Femur (tissue), 1 donor: ENCODE results near the gene CCR7.

Experiments
- DNase-seq: peaks from one replicate; pipeline ENCODE4 v3.0.0-alpha.2; 2017

The CCR7 gene

DNA sequence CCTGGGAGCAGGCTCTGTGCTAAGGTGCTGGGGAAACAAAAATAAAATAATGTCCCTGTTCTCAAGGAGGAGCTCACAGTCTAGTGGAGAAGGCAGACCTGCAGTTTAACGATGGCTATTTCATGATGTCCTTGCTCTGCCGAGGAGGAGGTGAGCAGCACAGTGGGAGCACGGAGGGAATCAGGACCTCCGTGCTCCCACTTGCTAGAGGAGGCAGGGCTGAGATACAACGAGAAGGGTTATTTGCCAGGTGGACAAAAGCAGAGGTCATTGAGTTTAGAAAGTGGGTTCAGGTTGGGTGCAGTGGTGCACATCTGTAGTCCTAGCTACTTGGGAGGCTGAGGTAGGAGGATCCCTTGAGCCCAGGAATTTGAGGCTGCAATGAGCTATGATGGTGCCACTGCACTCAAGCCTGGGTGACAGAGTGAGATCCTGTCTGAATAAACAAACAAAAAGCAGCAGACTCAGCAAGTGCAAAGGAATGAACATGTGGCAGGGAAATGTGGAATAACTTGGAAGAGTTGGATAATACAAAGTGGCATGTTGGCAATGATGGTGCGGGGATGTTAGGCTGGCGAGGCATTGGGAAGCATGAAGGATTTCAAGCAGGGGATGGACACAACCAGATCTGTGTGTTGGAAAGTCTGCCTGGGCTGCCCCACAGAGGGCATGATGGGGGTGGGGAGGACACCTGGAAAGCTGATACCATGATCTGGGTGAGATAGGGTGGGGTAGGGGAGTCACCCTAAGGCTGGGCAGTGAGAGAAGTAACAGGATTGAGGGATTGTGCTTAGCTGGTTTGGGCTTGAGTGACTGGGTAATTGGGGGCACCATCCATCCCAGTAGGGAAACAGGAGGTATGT is 51.0 kb downstream of the CCR7 start:
- no peak for DNase-seq

DNA sequence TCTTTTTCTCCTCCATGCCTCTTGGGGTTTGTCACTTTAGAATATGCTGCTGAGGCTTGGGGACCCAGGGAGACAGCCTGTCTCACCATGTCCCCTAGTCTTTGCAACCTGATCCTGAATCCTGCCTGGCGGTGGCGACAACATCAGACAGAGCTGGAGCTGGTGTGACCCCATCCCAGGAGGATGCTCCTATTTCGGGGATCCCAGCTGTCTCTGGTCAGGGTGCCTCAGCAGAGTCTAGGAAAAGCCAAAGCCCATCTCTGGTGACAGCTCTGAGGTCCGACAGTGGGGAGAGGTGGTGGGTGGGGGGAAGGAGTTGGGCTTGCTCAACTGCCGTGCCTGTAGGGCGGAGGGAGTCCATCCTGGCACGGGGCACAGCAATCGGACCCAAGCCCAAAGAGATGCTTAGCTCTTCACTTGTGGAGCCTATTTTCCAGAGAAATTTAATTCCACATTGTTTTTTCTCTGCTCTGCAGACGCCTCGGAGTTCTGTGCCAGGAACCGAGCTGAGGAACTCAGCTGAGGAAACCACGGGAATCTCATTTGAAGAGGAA is 53.5 kb downstream of the CCR7 start:
- peak; percentile 56 for DNase-seq

DNA sequence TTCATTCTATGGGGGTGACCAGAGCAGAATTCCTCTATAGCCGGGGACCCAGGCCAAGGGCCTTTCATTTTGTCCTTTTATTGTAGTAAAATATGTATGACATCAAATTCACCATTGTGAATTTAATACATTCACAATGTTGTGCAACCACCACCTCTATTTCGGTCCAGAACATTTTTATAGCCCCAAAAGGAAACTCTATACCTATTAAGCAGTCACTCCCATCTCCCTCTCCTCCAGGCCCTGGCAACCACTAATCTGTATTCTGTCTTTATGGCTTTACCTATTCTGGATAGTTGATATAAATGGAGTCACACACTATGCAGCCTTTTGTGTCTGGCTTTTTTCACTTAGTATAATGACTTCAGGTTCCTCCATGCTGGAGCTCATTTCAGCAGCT is 54.1 kb downstream of the CCR7 start:
- DNase-seq: no peak

DNA sequence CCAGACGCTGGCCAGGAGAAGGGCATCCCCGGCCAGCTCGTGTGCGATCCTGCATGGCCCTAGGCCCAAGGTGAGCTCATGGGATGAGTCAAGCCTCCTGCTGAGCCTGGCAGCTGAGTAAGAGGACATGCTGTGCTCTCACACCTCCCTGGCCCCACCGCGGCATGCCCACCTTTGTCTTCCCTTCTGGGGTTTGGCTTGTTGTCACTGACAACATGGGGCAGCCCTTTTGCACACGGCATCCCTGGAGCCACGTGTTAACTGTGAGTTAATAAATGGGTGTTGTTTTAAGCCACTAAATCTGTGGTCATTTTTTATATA is 55.0 kb downstream of the CCR7 start:
- DNase-seq: no peak

DNA sequence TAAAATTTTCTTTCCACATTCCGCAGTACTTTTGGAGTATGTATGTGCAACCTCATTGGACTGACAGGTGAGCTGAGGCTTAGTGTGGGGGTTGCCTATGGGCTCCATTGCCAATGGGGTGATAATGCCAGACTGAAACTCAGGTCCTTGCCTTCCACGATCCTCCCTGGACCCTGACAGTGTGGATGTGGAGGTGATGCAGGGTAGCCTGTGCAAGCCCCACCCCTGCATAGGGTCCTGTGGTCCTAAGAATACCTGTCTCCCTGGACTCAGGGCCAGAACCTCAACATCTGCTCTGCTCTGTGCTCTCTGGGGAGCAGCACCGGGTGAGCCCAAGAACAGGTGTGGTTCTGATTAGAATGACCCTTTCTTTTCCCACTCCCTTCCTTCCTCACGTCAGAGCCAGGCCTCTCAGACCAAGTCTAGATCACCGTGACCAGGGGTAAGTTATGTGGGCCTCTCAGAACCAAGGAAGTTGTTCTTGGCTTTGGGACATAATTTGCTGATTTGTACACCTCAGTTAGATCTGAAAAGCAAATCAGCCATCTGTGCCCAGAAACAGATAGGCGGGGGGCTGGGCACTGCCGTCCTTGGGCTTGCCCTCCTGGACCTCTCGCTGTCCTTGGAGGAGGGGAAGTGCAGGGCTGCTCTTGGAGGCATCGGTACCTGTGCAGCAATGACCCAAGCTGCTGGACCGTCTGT is 55.5 kb downstream of the CCR7 start:
- no peak for DNase-seq

DNA sequence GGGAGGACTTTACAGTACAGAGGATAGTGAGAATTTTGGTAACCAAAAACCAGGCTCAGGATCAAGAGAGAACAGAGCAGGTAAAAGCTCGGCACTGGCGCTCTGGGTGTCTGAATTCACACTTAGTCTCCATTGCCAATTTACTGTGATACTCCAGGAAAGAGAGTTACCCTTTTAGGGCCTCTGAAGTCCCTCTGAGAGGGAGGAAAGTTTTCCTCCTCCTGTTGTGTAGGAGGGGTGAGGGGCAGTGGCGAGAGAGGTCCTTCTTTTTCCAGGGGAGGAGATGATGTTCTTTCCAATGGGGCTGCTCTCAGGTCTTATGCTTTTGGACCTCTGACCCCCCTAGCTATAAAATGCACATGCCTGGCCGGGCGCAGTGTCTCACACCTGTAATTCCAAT is 58.5 kb downstream of the CCR7 start:
- DNase-seq: no peak
